CD14-positive monocyte (primary cell): ENCODE measurements around the gene PLXNA4. TPM values are rescaled to one million over a fixed set of nuclear protein-coding genes. Genes with fewer than 3 reads are reported as not detected.
A peak's percentile ranks its signal among the peaks of the same experiment; 100 is the strongest.

Experiments used
- DNase-seq, 3 donors: peaks; one replicate each; pipeline ENCODE4 v3.0.0-alpha.2; 2011 to 2022
- H2AFZ ChIP-seq: 2 replicates; pipeline ENCODE4 v1.6.0; 2012; ENCODE audit warnings: mild to moderate bottlenecking, low read depth, low read length, inconsistent platforms; ENCODE audit not compliant: insufficient read depth, poor library complexity, severe bottlenecking
- H3K27ac ChIP-seq, 2 donors: 1 replicate in 1 of 2; 2 replicates in 1 of 2; pipeline ENCODE4 v1.5.1; 2012 to 2013; ENCODE audit warnings: low read length in 2 of 2, control low read depth in 1 of 2, inconsistent platforms in 1 of 2, low read depth in 1 of 2, mild to moderate bottlenecking in 1 of 2
- H3K27me3 ChIP-seq, 2 donors: one replicate each; pipeline versions ENCODE4 v1.6.0 to v1.6.1; 2011 to 2013; ENCODE audit warnings: low read length in 2 of 2; ENCODE audit not compliant: control insufficient read depth in 2 of 2, insufficient read depth in 2 of 2
- H3K36me3 ChIP-seq, 2 donors: replicated peaks in 1 of 2; 1 replicate in 1 of 2; 2 replicates in 1 of 2; pipeline versions ENCODE4 v1.5.1 to v1.6.1; 2012 to 2013; ENCODE audit warnings: low read length in 2 of 2, control low read depth in 1 of 2, inconsistent platforms in 1 of 2, mild to moderate bottlenecking in 1 of 2; ENCODE audit not compliant: insufficient read depth in 2 of 2, control insufficient read depth in 1 of 2
- H3K4me1 ChIP-seq, 2 donors: 1 replicate in 1 of 2; 2 replicates in 1 of 2; pipeline versions ENCODE4 v1.5.1 to v1.6.1; 2012 to 2013; ENCODE audit warnings: low read length in 2 of 2, control low read depth in 1 of 2, inconsistent platforms in 1 of 2, mild to moderate bottlenecking in 1 of 2, moderate library complexity in 1 of 2; ENCODE audit not compliant: insufficient read depth in 2 of 2, control insufficient read depth in 1 of 2
- H3K4me2 ChIP-seq: replicated peaks from 2 replicates; pipeline ENCODE3; 2012; ENCODE audit warnings: low read length, moderate library complexity, mild to moderate bottlenecking; ENCODE audit not compliant: poor library complexity, severe bottlenecking; ENCODE audit errors: extremely low read depth
- H3K4me3 ChIP-seq, 3 experiments: fragments of 200-600 bp in 1 of 3; sonication (generic) in 1 of 3; replicated peaks in 1 of 3; 1 replicate in 2 of 3; 2 replicates in 1 of 3; pipeline ENCODE4 v1.5.1; 2011 to 2013; ENCODE audit warnings: low read length in 3 of 3, mild to moderate bottlenecking in 3 of 3, control low read depth in 2 of 3, low read depth in 2 of 3, inconsistent platforms in 1 of 3, moderate library complexity in 1 of 3
- H3K79me2 ChIP-seq: 2 replicates; pipeline ENCODE4 v1.6.0; 2012; ENCODE audit warnings: mild to moderate bottlenecking, control low read depth, inconsistent platforms, low read length, moderate library complexity; ENCODE audit not compliant: insufficient read depth
- H3K9ac ChIP-seq: 2 replicates; pipeline ENCODE4 v1.6.0; 2017; ENCODE audit warnings: low read length, mild to moderate bottlenecking; ENCODE audit not compliant: insufficient read depth, poor library complexity, severe bottlenecking
- H3K9me3 ChIP-seq, 2 donors: replicated peaks in 1 of 2; 1 replicate in 1 of 2; 2 replicates in 1 of 2; pipeline versions ENCODE4 v1.5.1 to v1.6.1; 2012 to 2013; ENCODE audit warnings: low read length in 2 of 2, control low read depth in 1 of 2; ENCODE audit not compliant: control insufficient read depth in 1 of 2, insufficient read depth in 1 of 2
- H4K20me1 ChIP-seq: 2 replicates; pipeline ENCODE4 v1.6.0; 2012; ENCODE audit warnings: mild to moderate bottlenecking, low read length, control low read depth, moderate library complexity; ENCODE audit not compliant: insufficient read depth
- H3K27ac Mint-ChIP-seq, 7 donors: one replicate each; pipeline ENCODE4 v1.8.0; 2020; ENCODE audit warnings: mild to moderate bottlenecking in 7 of 7, mixed read lengths in 7 of 7, moderate library complexity in 6 of 7, inconsistent platforms in 2 of 7
- H3K27me3 Mint-ChIP-seq, 3 donors: one replicate each; pipeline ENCODE4 v1.8.0; 2021 to 2022; ENCODE audit warnings: low read depth in 3 of 3, mild to moderate bottlenecking in 3 of 3, mixed read lengths in 3 of 3, moderate library complexity in 3 of 3, inconsistent platforms in 1 of 3
- H3K36me3 Mint-ChIP-seq, 2 donors: one replicate each; pipeline ENCODE4 v1.8.0; 2020; ENCODE audit warnings: mixed read lengths in 2 of 2, inconsistent platforms in 1 of 2, mild to moderate bottlenecking in 1 of 2
- H3K4me1 Mint-ChIP-seq: one replicate; pipeline ENCODE4 v1.8.0; 2020; ENCODE audit warnings: mild to moderate bottlenecking, mixed read lengths
- H3K4me3 Mint-ChIP-seq, 2 donors: one replicate each; pipeline ENCODE4 v1.8.0; 2020; ENCODE audit warnings: mild to moderate bottlenecking in 2 of 2, mixed read lengths in 2 of 2, moderate library complexity in 1 of 2
- H3K9me3 Mint-ChIP-seq, 7 donors: one replicate each; pipeline ENCODE4 v1.8.0; 2020 to 2022; ENCODE audit warnings: mixed read lengths in 7 of 7, mild to moderate bottlenecking in 6 of 7, moderate library complexity in 6 of 7, inconsistent platforms in 2 of 7
- CTCF ChIP-seq: fragments of 200-600 bp; IDR thresholded peaks from one replicate; pipeline ENCODE4 v1.8.0; 2022; ENCODE audit warnings: antibody characterized with exemption, mild to moderate bottlenecking
- WGBS: methylation state at CpG from one replicate; pipeline ENCODE4 v1.1.5; 2013; ENCODE audit warnings: missing lambda C conversion rate; ENCODE audit not compliant: insufficient coverage; 5-methylcytosine and 5-hydroxymethylcytosine counted together
- intact Hi-C, 2 donors: fragments of 100-400 bp; cut with micrococcal nuclease; formaldehyde crosslinking; loops; one replicate each; pipeline versions ENCODE4 v1.15.0 to v1.15.1; 2023
- polyA plus RNA-seq, 3 donors: library from polyadenylated mRNA; depleted of rRNA in 1 of 3; unstranded in 2 of 3; stranded (reverse) in 1 of 3; fragments of 300-500 nt in 2 of 3; fragments of >200 nt in 1 of 3; fragmentation: Illumina TruSeq in 2 of 3; gene quantifications; 1 replicate in 2 of 3; 2 replicates in 1 of 3; pipeline ENCODE4 v1.2.3, GENCODE V29; 2012 to 2021

Gene PLXNA4
- polyA plus RNA-seq, 3 donors, result not detected

- intact Hi-C loops, result no loop called here
- Histone ChIP-seq H3K4me1 (peaks cover 55 to 62% of the 10 kb centered on the region in 2 donors), H2AFZ (peak overlapping the region; percentile 20), H3K9ac (no peak overlapping the region), H3K9me3 (no peaks in the 10 kb centered on the region), H3K4me3 (no peak overlapping the region), H3K79me2 (no peaks in the 10 kb centered on the region), H3K4me2 (no peak overlapping the region), H3K36me3 (no peaks in the 10 kb centered on the region), H4K20me1 (no peaks in the 10 kb centered on the region), H3K27ac (no peak overlapping the region), H3K27me3 (no peaks in the 10 kb centered on the region)
- peaks cover 2 to 9% (median 8%) of the 10 kb centered on the region in 3 donors for H3K27me3 Mint-ChIP-seq
- H3K4me3 Mint-ChIP-seq, result peak overlapping the region in 1 of 2 donors; percentile 32
- DNase-seq, result no peak
- H3K4me1 Mint-ChIP-seq, result peaks cover 63% of the 10 kb centered on the region
- 61% methylated on average over 10 of the region's 18 CpGs for WGBS
- H3K27ac Mint-ChIP-seq, result peak overlapping the region in 1 of 7 donors; percentile 42
- H3K9me3 Mint-ChIP-seq, result peaks cover 0 to 5% (median 3%) of the 10 kb centered on the region in 7 donors
- TF ChIP-seq CTCF, result no peak
- H3K36me3 Mint-ChIP-seq, result peaks cover 0 to 3% of the 10 kb centered on the region in 2 donors
Measured at GRCh38 chr7:132435016-132435990, 141.0 kb downstream of the PLXNA4 start.

- Histone ChIP-seq H3K9me3 (no peaks in the 10 kb centered on the region), H3K36me3 (no peaks in the 10 kb centered on the region), H3K27me3 (no peaks in the 10 kb centered on the region), H3K4me1 (peaks cover 47 to 54% of the 10 kb centered on the region in 2 donors), H3K4me3 (no peak overlapping the region), H3K27ac (peak overlapping the region in 1 of 2 donors; percentile 66), H3K9ac (no peak overlapping the region), H3K79me2 (no peaks in the 10 kb centered on the region), H3K4me2 (no peak overlapping the region), H4K20me1 (no peaks in the 10 kb centered on the region), H2AFZ (no peak overlapping the region)
- Mint-ChIP-seq H3K4me1 (peaks cover 56% of the 10 kb centered on the region), H3K27ac (no peak overlapping the region), H3K27me3 (peaks cover 2 to 9% (median 8%) of the 10 kb centered on the region in 3 donors), H3K4me3 (no peak overlapping the region), H3K36me3 (peaks cover 0 to 3% of the 10 kb centered on the region in 2 donors), H3K9me3 (peaks cover 0 to 5% (median 3%) of the 10 kb centered on the region in 7 donors)
- no peak for DNase-seq
- intact Hi-C loops, result no loop called here
- no peak for TF ChIP-seq CTCF
- 96% methylated on average over 7 of the region's 7 CpGs for WGBS
Measured at GRCh38 chr7:132434041-132434440, 142.2 kb downstream of the PLXNA4 start.
